Measurements from ENCODE around the gene TXNDC15.

Gene TXNDC15

DNA sequence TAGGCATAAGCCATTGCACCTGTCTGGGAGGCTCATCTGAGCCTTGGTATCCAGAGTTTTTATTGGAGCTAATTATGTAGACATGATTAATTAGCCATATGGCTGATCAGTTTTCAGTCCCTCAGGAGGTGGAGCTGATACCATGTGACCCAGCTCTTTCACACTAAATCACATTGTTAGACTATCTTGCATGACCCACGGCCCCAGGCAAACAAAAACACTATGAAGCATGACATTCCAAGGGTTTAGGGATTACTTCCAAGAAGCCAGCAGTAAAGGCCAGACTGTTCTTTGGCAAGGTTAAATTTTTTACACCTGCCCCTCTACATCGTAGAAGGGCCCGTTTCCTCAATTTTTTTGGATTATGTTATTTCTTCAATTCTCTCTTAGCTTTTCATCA, 33.4 kb upstream of the TXNDC15 start:
- H3K4me3 ChIP-seq (ENCODE audit: insufficient read depth, low read length, poor library complexity, severe bottlenecking) = no peak overlapping the region
- no peaks in the 10 kb centered on the region for H3K9me2 ChIP-seq (replicated peaks; ENCODE audit: insufficient read depth, low read length)
- H3K27me3 ChIP-seq (ENCODE audit: low read length) = no peaks in the 10 kb centered on the region
- no peak overlapping the region for H3K9ac ChIP-seq (ENCODE audit: low read length)
- no peaks in the 10 kb centered on the region for H4K20me1 ChIP-seq (ENCODE audit: low read depth, low read length)
- H3K4me2 ChIP-seq (ENCODE audit: low read depth, low read length, poor library complexity, severe bottlenecking) = no peak overlapping the region
- TF ChIP-seq, protein P1, sequence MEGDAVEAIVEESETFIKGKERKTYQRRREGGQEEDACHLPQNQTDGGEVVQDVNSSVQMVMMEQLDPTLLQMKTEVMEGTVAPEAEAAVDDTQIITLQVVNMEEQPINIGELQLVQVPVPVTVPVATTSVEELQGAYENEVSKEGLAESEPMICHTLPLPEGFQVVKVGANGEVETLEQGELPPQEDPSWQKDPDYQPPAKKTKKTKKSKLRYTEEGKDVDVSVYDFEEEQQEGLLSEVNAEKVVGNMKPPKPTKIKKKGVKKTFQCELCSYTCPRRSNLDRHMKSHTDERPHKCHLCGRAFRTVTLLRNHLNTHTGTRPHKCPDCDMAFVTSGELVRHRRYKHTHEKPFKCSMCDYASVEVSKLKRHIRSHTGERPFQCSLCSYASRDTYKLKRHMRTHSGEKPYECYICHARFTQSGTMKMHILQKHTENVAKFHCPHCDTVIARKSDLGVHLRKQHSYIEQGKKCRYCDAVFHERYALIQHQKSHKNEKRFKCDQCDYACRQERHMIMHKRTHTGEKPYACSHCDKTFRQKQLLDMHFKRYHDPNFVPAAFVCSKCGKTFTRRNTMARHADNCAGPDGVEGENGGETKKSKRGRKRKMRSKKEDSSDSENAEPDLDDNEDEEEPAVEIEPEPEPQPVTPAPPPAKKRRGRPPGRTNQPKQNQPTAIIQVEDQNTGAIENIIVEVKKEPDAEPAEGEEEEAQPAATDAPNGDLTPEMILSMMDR (IDR thresholded peaks at IDR 0.05; ENCODE audit: insufficient read depth, low read length, poor library complexity, severe bottlenecking) = no peak
- no peak for TF ChIP-seq EZH2phosphoT487 (conservative IDR thresholded peaks at IDR 0.05; ENCODE audit: low read length)
- peaks cover 11% of the 10 kb centered on the region for H3F3A ChIP-seq (ENCODE audit: insufficient read depth)
- H3K79me2 ChIP-seq (ENCODE audit: insufficient read depth, low read length) = no peaks in the 10 kb centered on the region
- H3K36me3 ChIP-seq (ENCODE audit: low read length) = no peaks in the 10 kb centered on the region
- no peak overlapping the region for H2AFZ ChIP-seq (ENCODE audit: low read depth, low read length, severe bottlenecking)
- no peaks in the 10 kb centered on the region for H3K9me3 ChIP-seq (ENCODE audit: insufficient read depth, low read length)
- no peak overlapping the region for H3K27ac ChIP-seq (ENCODE audit: low read depth, low read length)

DNA sequence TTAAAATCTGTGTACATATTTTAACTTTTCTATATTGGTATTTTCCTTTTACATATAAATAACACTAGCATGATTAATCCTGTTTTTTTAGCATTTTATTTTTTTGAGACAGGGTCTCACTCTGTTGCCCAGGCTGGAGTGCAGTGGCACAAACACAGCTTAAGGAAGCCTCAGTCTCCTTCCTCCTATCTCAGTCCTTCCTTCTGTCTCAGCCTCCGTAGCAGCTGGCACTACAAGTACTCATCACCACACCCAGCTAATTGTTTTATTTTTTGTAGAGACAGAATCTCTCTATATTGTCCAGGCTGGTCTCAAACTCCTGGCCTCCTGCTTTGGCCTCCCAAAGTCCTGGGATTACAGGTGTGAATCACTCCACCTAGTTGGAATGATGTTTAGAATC, 29.9 kb upstream of the TXNDC15 start:
- Histone ChIP-seq H3K9ac (ENCODE audit: low read length) (no peak overlapping the region), H3K4me2 (ENCODE audit: low read depth, low read length, poor library complexity, severe bottlenecking) (no peak overlapping the region), H3K36me3 (ENCODE audit: low read length) (no peaks in the 10 kb centered on the region), H3K27ac (ENCODE audit: low read depth, low read length) (no peak overlapping the region; the same call in 1 of the 2 replicates), H3K27me3 (ENCODE audit: low read length) (no peaks in the 10 kb centered on the region), H2AFZ (ENCODE audit: low read depth, low read length, severe bottlenecking) (no peak overlapping the region), H4K20me1 (ENCODE audit: low read depth, low read length) (no peaks in the 10 kb centered on the region), H3K79me2 (ENCODE audit: insufficient read depth, low read length) (peaks cover 28% of the 10 kb centered on the region), H3K9me2 (replicated peaks; ENCODE audit: insufficient read depth, low read length) (no peaks in the 10 kb centered on the region), H3F3A (ENCODE audit: insufficient read depth) (peaks cover 11% of the 10 kb centered on the region), H3K9me3 (ENCODE audit: insufficient read depth, low read length) (no peaks in the 10 kb centered on the region), H3K4me3 (ENCODE audit: insufficient read depth, low read length, poor library complexity, severe bottlenecking) (no peak overlapping the region)
- TF ChIP-seq EZH2phosphoT487 (conservative IDR thresholded peaks at IDR 0.05; ENCODE audit: low read length) = no peak
- TF ChIP-seq, protein P1 (IDR thresholded peaks at IDR 0.05; ENCODE audit: insufficient read depth, low read length, poor library complexity, severe bottlenecking) = no peak

DNA sequence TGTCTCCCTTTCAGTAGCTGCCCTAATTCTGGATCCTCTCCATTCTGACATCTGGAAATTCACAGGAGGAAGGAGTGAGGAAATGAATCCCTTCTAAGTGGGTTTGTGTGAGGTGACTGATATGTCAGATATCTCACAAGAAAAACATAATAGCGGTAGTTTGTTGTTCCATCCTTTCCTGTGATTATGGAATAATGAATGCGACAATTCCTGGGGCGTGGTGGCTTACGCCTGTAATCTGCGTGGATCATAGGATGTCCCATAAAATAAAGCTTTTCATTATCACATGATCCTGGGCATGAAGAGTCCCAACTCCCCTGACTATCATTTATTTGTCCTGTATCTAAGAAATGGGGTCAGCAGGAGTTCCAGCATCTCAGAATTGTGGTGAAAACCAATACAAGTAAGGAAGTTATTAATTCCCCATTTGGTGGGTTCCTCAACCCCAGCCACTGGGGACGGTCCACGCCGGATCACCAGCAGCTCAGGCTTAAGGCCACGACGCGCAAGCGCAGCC, 28.8 kb upstream of the TXNDC15 start:
- H2AFZ ChIP-seq (ENCODE audit: low read depth, low read length, severe bottlenecking) = no peak overlapping the region
- no peaks in the 10 kb centered on the region for H3K36me3 ChIP-seq (ENCODE audit: low read length)
- H3K27ac ChIP-seq (ENCODE audit: low read depth, low read length) = peak overlapping the region; percentile 88
- peak overlapping the region; percentile 93 for H3K9ac ChIP-seq (ENCODE audit: low read length)
- peaks cover 29% of the 10 kb centered on the region for H3K79me2 ChIP-seq (ENCODE audit: insufficient read depth, low read length)
- TF ChIP-seq, protein P1 (IDR thresholded peaks at IDR 0.05; ENCODE audit: insufficient read depth, low read length, poor library complexity, severe bottlenecking) = no peak
- TF ChIP-seq EZH2phosphoT487 (conservative IDR thresholded peaks at IDR 0.05; ENCODE audit: low read length) = no peak
- no peaks in the 10 kb centered on the region for H4K20me1 ChIP-seq (ENCODE audit: low read depth, low read length)
- no peaks in the 10 kb centered on the region for H3K9me2 ChIP-seq (replicated peaks; ENCODE audit: insufficient read depth, low read length)
- H3K4me2 ChIP-seq (ENCODE audit: low read depth, low read length, poor library complexity, severe bottlenecking) = peak overlapping the region; percentile 64
- no peaks in the 10 kb centered on the region for H3K27me3 ChIP-seq (ENCODE audit: low read length)
- H3F3A ChIP-seq (ENCODE audit: insufficient read depth) = peaks cover 11% of the 10 kb centered on the region
- H3K4me3 ChIP-seq (ENCODE audit: insufficient read depth, low read length, poor library complexity, severe bottlenecking) = peak overlapping the region; percentile 80
- no peaks in the 10 kb centered on the region for H3K9me3 ChIP-seq (ENCODE audit: insufficient read depth, low read length)

All from SU-DHL-6 (cell line).